PC-3 (cell line): ENCODE data around the gene DUSP21. TPM values are rescaled to one million over a fixed set of nuclear protein-coding genes. Genes with fewer than 3 reads are reported as not detected.
"Not testable (repeated sequence)": the region's sequence is repeated elsewhere in the genome, so short reads cannot be mapped to it uniquely, and the experiment has no call there.

Experiments used
- ATAC-seq: fragments of 200-7000 bp; cut with Tn5 transposase; 2 replicates; pipeline ENCODE4 v1.9.1; 2020; ENCODE audit warnings: mild to moderate bottlenecking, moderate library complexity
- BruUV-seq: library from RNA; stranded (reverse); fragments of 400-500 nt; replicated peaks from 2 replicates; lab custom pipeline; 2021; lab: Mats Ljungman, UMichigan
- CTCF ChIA-PET: fragments of 300-600 bp; sonication (Branson Sonifier 250); formaldehyde crosslinking; loops from one replicate; lab custom pipeline; 2022; ENCODE audit warnings: antibody characterized with exemption; lab: Charles Lee
- POLR2A ChIA-PET: fragments of 300-600 bp; sonication (Branson Sonifier 250); formaldehyde crosslinking; loops from one replicate; lab custom pipeline; 2022; ENCODE audit warnings: antibody characterized with exemption; ENCODE audit not compliant: unreplicated experiment; lab: Charles Lee
- DNase-seq: peaks from one replicate; pipeline ENCODE4 v3.0.0-alpha.2; 2015
- H2AFZ ChIP-seq: fragments of 300-600 bp; sonication (generic); 2 replicates; pipeline ENCODE4 v1.6.0; 2016; ENCODE audit warnings: antibody characterized with exemption, low read length
- H3F3A ChIP-seq: fragments of 300-600 bp; sonication (generic); one replicate; pipeline ENCODE4 v1.6.0; 2017; ENCODE audit warnings: antibody characterized with exemption, low read length, control low read depth, mild to moderate bottlenecking; ENCODE audit not compliant: unreplicated experiment
- H3K27ac ChIP-seq: fragments of 300-600 bp; sonication (generic); 2 replicates; pipeline ENCODE4 v1.5.1; 2016; ENCODE audit warnings: mild to moderate bottlenecking, low read length
- H3K27me3 ChIP-seq: fragments of 300-600 bp; sonication (generic); 2 replicates; pipeline ENCODE4 v1.6.1; 2016; ENCODE audit warnings: low read length, mixed read lengths
- H3K36me3 ChIP-seq: fragments of 300-600 bp; sonication (generic); 2 replicates; pipeline ENCODE4 v1.6.1; 2016; ENCODE audit warnings: low read depth, mixed run types, low read length, mixed read lengths
- H3K4me1 ChIP-seq: fragments of 300-600 bp; sonication (generic); 2 replicates; pipeline ENCODE4 v1.5.1; 2016; ENCODE audit warnings: low read length; ENCODE audit not compliant: insufficient read depth
- H3K4me2 ChIP-seq: fragments of 300-600 bp; sonication (generic); 2 replicates; pipeline ENCODE4 v1.6.0; 2016; ENCODE audit warnings: low read length
- H3K4me3 ChIP-seq: fragments of 300-600 bp; sonication (generic); 2 replicates; pipeline ENCODE4 v1.5.1; 2016; ENCODE audit warnings: mild to moderate bottlenecking, low read length, mixed read lengths
- H3K79me2 ChIP-seq: fragments of 300-600 bp; sonication (generic); 2 replicates; pipeline ENCODE4 v1.6.1; 2017; ENCODE audit warnings: low read length, mixed read lengths
- H3K9ac ChIP-seq: fragments of 300-600 bp; sonication (generic); 2 replicates; pipeline ENCODE4 v1.6.0; 2016; ENCODE audit warnings: mild to moderate bottlenecking, low read length
- H3K9me2 ChIP-seq: fragments of 300-600 bp; sonication (generic); replicated peaks from 2 replicates; pipeline ENCODE4 v1.6.1; 2016; ENCODE audit warnings: mixed run types, low read length, mixed read lengths
- H3K9me3 ChIP-seq: fragments of 300-600 bp; sonication (generic); 2 replicates; pipeline ENCODE4 v1.6.1; 2016; ENCODE audit warnings: low read length, mixed read lengths
- H4K20me1 ChIP-seq: fragments of 300-600 bp; sonication (generic); 2 replicates; pipeline ENCODE4 v1.6.1; 2016; ENCODE audit warnings: low read length, mixed read lengths
- EZH2 ChIP-seq: fragments of 300-600 bp; sonication (generic); IDR thresholded peaks from one replicate; pipeline ENCODE4 v1.6.1; 2017; ENCODE audit warnings: antibody characterized with exemption, mild to moderate bottlenecking, low read length; ENCODE audit not compliant: unreplicated experiment
- EZH2phosphoT487 ChIP-seq: fragments of 300-600 bp; sonication (generic); IDR thresholded peaks from 2 replicates; pipeline ENCODE4 v1.6.1; 2018; ENCODE audit warnings: mild to moderate bottlenecking, antibody characterized with exemption, low read length, borderline replicate concordance
- intact Hi-C: fragments of 100-400 bp; cut with micrococcal nuclease; formaldehyde crosslinking; loops from 2 replicates; pipeline ENCODE4 v1.9.0; 2023
- total RNA-seq: library from RNA; depleted of rRNA; stranded (reverse); fragments of >200 nt; gene quantifications from 2 replicates; pipeline ENCODE4 v1.2.3, GENCODE V29; 2014
- TF ChIP-seq, protein P1 (sequence below): fragments of 300-600 bp; sonication (generic); conservative IDR thresholded peaks from 2 replicates; pipeline ENCODE4 v1.5.1; 2017; ENCODE audit warnings: antibody characterized with exemption, low read depth, mild to moderate bottlenecking, low read length

The DUSP21 gene
- total RNA-seq, 1 experiment from 2014 or later = not detected

DNA sequence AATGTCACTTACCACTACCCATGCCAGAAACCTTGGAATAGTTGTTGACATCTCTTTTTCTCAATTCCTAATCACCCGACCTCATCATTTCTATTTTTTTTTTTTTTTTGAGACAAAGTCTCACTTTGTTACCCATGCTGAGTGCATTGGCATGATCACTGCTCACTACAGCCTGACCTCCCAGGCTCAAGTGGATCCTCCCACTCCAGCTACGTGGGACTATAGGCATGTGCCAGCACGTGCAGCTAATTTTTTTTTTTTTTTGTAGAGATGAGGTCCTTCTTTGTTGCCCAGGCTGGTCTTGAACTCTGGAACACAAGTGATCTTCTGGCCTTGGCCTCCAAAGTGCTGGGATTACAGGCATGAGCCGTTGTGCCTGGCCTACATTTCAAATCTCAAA lies 41.1 kb downstream of the DUSP21 start:
- BruUV-seq = no TSS peak
- no peak for DNase-seq
- H3F3A ChIP-seq = peaks cover 4% of the 10 kb centered on the region
- no peak overlapping the region for H3K4me3 ChIP-seq
- H3K36me3 ChIP-seq = no peaks in the 10 kb centered on the region; the same call in 1 of the 2 replicates
- no peak overlapping the region for H3K27ac ChIP-seq
- H3K9me3 ChIP-seq = no peaks in the 10 kb centered on the region
- H2AFZ ChIP-seq = no peak overlapping the region
- H3K79me2 ChIP-seq = peaks cover 100% of the 10 kb centered on the region
- no peaks in the 10 kb centered on the region for H3K4me1 ChIP-seq
- TF ChIP-seq, protein P1, sequence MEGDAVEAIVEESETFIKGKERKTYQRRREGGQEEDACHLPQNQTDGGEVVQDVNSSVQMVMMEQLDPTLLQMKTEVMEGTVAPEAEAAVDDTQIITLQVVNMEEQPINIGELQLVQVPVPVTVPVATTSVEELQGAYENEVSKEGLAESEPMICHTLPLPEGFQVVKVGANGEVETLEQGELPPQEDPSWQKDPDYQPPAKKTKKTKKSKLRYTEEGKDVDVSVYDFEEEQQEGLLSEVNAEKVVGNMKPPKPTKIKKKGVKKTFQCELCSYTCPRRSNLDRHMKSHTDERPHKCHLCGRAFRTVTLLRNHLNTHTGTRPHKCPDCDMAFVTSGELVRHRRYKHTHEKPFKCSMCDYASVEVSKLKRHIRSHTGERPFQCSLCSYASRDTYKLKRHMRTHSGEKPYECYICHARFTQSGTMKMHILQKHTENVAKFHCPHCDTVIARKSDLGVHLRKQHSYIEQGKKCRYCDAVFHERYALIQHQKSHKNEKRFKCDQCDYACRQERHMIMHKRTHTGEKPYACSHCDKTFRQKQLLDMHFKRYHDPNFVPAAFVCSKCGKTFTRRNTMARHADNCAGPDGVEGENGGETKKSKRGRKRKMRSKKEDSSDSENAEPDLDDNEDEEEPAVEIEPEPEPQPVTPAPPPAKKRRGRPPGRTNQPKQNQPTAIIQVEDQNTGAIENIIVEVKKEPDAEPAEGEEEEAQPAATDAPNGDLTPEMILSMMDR = no peak
- TF ChIP-seq EZH2 = no peak
- H3K9ac ChIP-seq = no peak overlapping the region
- CTCF ChIA-PET = no interaction called here
- no peaks in the 10 kb centered on the region for H3K27me3 ChIP-seq
- POLR2A ChIA-PET = no interaction called here
- ATAC-seq = no peak
- peaks cover 46% of the 10 kb centered on the region for H4K20me1 ChIP-seq
- intact Hi-C loops = no loop called here
- no peaks in the 10 kb centered on the region for H3K9me2 ChIP-seq
- H3K4me2 ChIP-seq = no peak overlapping the region

DNA sequence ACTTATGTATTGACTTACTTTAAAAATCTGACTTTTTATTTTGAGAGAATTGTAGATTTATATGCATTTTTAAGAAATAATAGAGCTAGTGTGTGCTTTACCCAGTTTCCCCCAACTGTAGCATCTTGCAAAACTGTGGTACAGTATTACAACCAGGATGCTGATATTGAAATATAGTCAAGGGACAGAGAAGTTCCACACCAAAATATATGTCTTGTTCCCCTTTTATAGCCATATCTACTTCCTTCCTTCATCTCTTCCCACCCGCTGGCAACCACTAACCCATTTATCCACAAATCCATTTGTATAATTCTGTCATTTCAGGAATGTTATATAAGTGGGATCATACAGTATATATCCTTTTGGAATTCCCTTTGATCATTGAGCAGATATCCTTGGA lies 46.0 kb downstream of the DUSP21 start:
- BruUV-seq = no TSS peak

DNA sequence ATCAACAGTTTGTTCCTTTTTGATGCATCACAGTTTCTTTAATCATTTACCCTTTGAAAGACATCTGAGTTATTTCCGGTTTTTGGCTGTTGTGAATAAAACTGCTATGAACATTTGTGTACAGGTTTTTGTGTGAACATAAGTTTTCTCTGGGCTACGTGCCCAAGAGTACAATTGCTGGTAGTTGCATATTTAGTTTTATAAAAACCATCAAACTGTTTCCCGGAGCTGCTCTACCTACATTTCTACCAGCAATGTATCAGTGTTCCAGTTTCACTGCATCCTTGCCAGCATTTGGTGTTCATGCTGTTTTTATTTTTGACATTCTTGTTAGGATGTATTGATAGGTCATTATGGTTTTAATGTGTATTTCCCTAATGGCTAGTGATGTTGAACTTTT lies 46.4 kb downstream of the DUSP21 start:
- Histone ChIP-seq H3K27me3 (no peaks in the 10 kb centered on the region), H4K20me1 (peaks cover 28% of the 10 kb centered on the region), H2AFZ (no peak overlapping the region), H3K36me3 (no peaks in the 10 kb centered on the region), H3K27ac (no peak overlapping the region), H3K9me2 (no peaks in the 10 kb centered on the region), H3K9ac (no peak overlapping the region), H3F3A (no peaks in the 10 kb centered on the region), H3K79me2 (peaks cover 99% of the 10 kb centered on the region), H3K4me1 (no peaks in the 10 kb centered on the region), H3K4me2 (no peak overlapping the region), H3K9me3 (no peaks in the 10 kb centered on the region), H3K4me3 (no peak overlapping the region)
- ChIA-PET POLR2A (no interaction called here), CTCF (no interaction called here)
- intact Hi-C loops = no loop called here
- no peak for DNase-seq
- no TSS peak for BruUV-seq
- no peak for TF ChIP-seq EZH2
- ATAC-seq = no peak

More for the DNA sequence above, 46.0 kb downstream of the DUSP21 start:
- POLR2A ChIA-PET = no interaction called here
- Histone ChIP-seq H3K36me3 (no peaks in the 10 kb centered on the region), H2AFZ (no peak overlapping the region), H3K4me2 (no peak overlapping the region), H3K9me2 (no peaks in the 10 kb centered on the region), H3K79me2 (peaks cover 100% of the 10 kb centered on the region), H3K4me3 (no peak overlapping the region), H4K20me1 (peaks cover 31% of the 10 kb centered on the region), H3K27me3 (no peaks in the 10 kb centered on the region), H3K4me1 (no peaks in the 10 kb centered on the region), H3K9me3 (no peaks in the 10 kb centered on the region), H3K9ac (no peak overlapping the region), H3F3A (no peaks in the 10 kb centered on the region), H3K27ac (no peak overlapping the region)
- CTCF ChIA-PET = no interaction called here
- DNase-seq = no peak
- intact Hi-C loops = no loop called here
- ATAC-seq = no peak
- TF ChIP-seq, protein P1 = no peak
- no peak for TF ChIP-seq EZH2phosphoT487
- TF ChIP-seq EZH2 = no peak

DNA sequence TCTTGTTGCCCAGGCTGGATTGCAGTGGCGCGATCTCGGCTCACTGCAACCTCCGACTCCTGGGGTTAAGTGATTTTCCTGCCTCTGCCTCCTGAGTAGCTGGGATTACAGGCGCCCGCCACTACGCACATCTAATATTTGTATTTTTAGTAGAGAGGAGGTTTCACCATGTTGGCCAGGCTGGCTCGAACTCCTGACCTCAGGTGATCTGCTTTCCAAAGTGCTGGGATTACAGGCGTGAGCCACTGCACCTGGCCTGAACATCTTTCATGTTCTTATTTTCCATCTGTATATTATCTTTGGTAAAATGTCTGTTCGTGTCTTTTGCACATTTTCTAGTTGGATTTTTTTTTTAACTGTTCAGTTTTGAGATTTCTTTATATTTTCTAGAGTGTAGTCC lies 46.9 kb downstream of the DUSP21 start:
- intact Hi-C loops, H2AFZ ChIP-seq, H3F3A ChIP-seq, H3K9me2 ChIP-seq, POLR2A ChIA-PET, H3K36me3 ChIP-seq, CTCF ChIA-PET, H3K9ac ChIP-seq, ATAC-seq, H3K4me2 ChIP-seq, H3K9me3 ChIP-seq, H3K27me3 ChIP-seq, H3K4me3 ChIP-seq, H3K27ac ChIP-seq, BruUV-seq, H3K4me1 ChIP-seq, DNase-seq: not testable (repeated sequence)
- Histone ChIP-seq H3K79me2 (peaks cover 99% of the 10 kb centered on the region), H4K20me1 (peaks cover 28% of the 10 kb centered on the region)
